CD4-positive, CD25-positive, alpha-beta regulatory T cell (primary cell): ENCODE results near the gene HTR6. TPM values are rescaled to one million over a fixed set of nuclear protein-coding genes. Genes with fewer than 3 reads are reported as not detected.

ENCODE experiments used
- ATAC-seq, 2 donors: fragments of 150-1000 bp; cut with Tn5 transposase; one replicate each; pipeline ENCODE4 v1.10.0; 2021; ENCODE audit warnings: low read depth in 2 of 2, moderate number of reproducible peaks in 2 of 2, moderate library complexity in 1 of 2
- DNase-seq, 3 donors: peaks; one replicate each; pipeline versions ENCODE4 v3.0.0 to v3.0.0-alpha.2; 2012 to 2022; ENCODE audit warnings: mixed read lengths in 1 of 3
- H3K27ac ChIP-seq: one replicate; pipeline ENCODE4 v1.7.0; 2013; ENCODE audit warnings: mild to moderate bottlenecking, low read length; ENCODE audit not compliant: insufficient read depth, poor library complexity, severe bottlenecking
- H3K27me3 ChIP-seq: one replicate; pipeline ENCODE4 v1.7.0; 2013; ENCODE audit warnings: low read length; ENCODE audit not compliant: control insufficient read depth, insufficient read depth
- H3K36me3 ChIP-seq: one replicate; pipeline ENCODE4 v1.7.0; 2013; ENCODE audit warnings: mild to moderate bottlenecking, low read length, moderate library complexity; ENCODE audit not compliant: control insufficient read depth, insufficient read depth
- H3K4me1 ChIP-seq: 2 replicates; pipeline ENCODE4 v1.7.0; 2013; ENCODE audit warnings: mild to moderate bottlenecking, low read length; ENCODE audit not compliant: insufficient read depth, control insufficient read depth, poor library complexity, severe bottlenecking
- H3K4me3 ChIP-seq: one replicate; pipeline ENCODE4 v1.7.0; 2013; ENCODE audit warnings: low read depth, mild to moderate bottlenecking, low read length, moderate library complexity
- H3K9me3 ChIP-seq, 2 experiments: 1 replicate in 1 of 2; 2 replicates in 1 of 2; pipeline ENCODE4 v1.7.0; 2013; ENCODE audit warnings: low read length in 2 of 2, mild to moderate bottlenecking in 1 of 2, moderate library complexity in 1 of 2; ENCODE audit not compliant: control insufficient read depth in 2 of 2
- H3K27ac Mint-ChIP-seq, 3 donors: one replicate each; pipeline ENCODE4 v1.8.0; 2020 to 2022; ENCODE audit warnings: mild to moderate bottlenecking in 3 of 3, mixed read lengths in 3 of 3, moderate library complexity in 2 of 3
- H3K27me3 Mint-ChIP-seq: one replicate; pipeline ENCODE4 v1.8.0; 2022; ENCODE audit warnings: mild to moderate bottlenecking, mixed read lengths
- H3K36me3 Mint-ChIP-seq: one replicate; pipeline ENCODE4 v1.8.0; 2020; ENCODE audit warnings: mixed read lengths
- H3K4me1 Mint-ChIP-seq, 4 donors: one replicate each; pipeline ENCODE4 v1.8.0; 2020 to 2022; ENCODE audit warnings: mixed read lengths in 4 of 4, mild to moderate bottlenecking in 1 of 4
- H3K4me3 Mint-ChIP-seq, 4 donors: one replicate each; pipeline ENCODE4 v1.8.0; 2020 to 2022; ENCODE audit warnings: mild to moderate bottlenecking in 4 of 4, mixed read lengths in 4 of 4, moderate library complexity in 3 of 4
- H3K9me3 Mint-ChIP-seq, 7 donors: one replicate each; pipeline ENCODE4 v1.8.0; 2020 to 2022; ENCODE audit warnings: mixed read lengths in 7 of 7, mild to moderate bottlenecking in 3 of 7, moderate library complexity in 2 of 7
- polyA plus RNA-seq, 4 donors: library from polyadenylated mRNA; unstranded; fragments of 300-500 nt; fragmentation: Illumina TruSeq; gene quantifications; one replicate each; pipeline ENCODE4 v1.2.3, GENCODE V29; 2021
- total RNA-seq: library from RNA; stranded (reverse); gene quantifications from one replicate; pipeline ENCODE4 v1.2.3, GENCODE V29; 2022

HTR6 gene
- total and polyA plus RNA-seq, 5 donors from 2014 or later: 0.15 to 0.31 (median 0.19) TPM; not detected in 2

GRCh38 chr1:19661721-19662228 lies 2.9 kb upstream of the HTR6 start:
- H3K4me3 ChIP-seq: no peak overlapping the region
- Mint-ChIP-seq H3K27ac (peak overlapping the region in 1 of 3 donors; percentile 79), H3K27me3 (peaks cover 58% of the 10 kb centered on the region), H3K4me1 (peaks cover 12 to 35% (median 22%) of the 10 kb centered on the region in 4 donors), H3K36me3 (no peaks in the 10 kb centered on the region), H3K4me3 (peak overlapping the region in 2 of 4 donors; percentile 25 to 54), H3K9me3 (no peaks in the 10 kb centered on the region)
- H3K9me3 ChIP-seq: no peaks in the 10 kb centered on the region
- no peak overlapping the region for H3K27ac ChIP-seq
- DNase-seq: peak in 2 of 3 donors; percentile 54 to 68
- H3K36me3 ChIP-seq: no peaks in the 10 kb centered on the region
- peak in 1 of 2 donors; percentile 35 for ATAC-seq
- H3K27me3 ChIP-seq: peaks cover 6% of the 10 kb centered on the region
- H3K4me1 ChIP-seq: peaks cover 20% of the 10 kb centered on the region

GRCh38 chr1:19662313-19662712 lies 2.4 kb upstream of the HTR6 start:
- H3K36me3 ChIP-seq: no peaks in the 10 kb centered on the region
- peaks cover 14 to 40% (median 24%) of the 10 kb centered on the region in 4 donors for H3K4me1 Mint-ChIP-seq
- DNase-seq (no peak), ATAC-seq (no peak)
- H3K9me3 Mint-ChIP-seq: no peaks in the 10 kb centered on the region
- H3K9me3 ChIP-seq: no peaks in the 10 kb centered on the region
- peak overlapping the region in 1 of 3 donors; percentile 79 for H3K27ac Mint-ChIP-seq
- H3K36me3 Mint-ChIP-seq: no peaks in the 10 kb centered on the region
- H3K4me3 ChIP-seq: no peak overlapping the region
- peaks cover 20% of the 10 kb centered on the region for H3K4me1 ChIP-seq
- H3K27me3 ChIP-seq: peaks cover 6% of the 10 kb centered on the region
- H3K4me3 Mint-ChIP-seq: peak overlapping the region in 1 of 4 donors; percentile 25
- peaks cover 63% of the 10 kb centered on the region for H3K27me3 Mint-ChIP-seq
- H3K27ac ChIP-seq: no peak overlapping the region

GRCh38 chr1:19665186-19665495 lies 466 bp downstream of the HTR6 start:
- Histone ChIP-seq H3K4me3 (no peak overlapping the region), H3K27me3 (peaks cover 6% of the 10 kb centered on the region), H3K36me3 (no peaks in the 10 kb centered on the region), H3K27ac (no peak overlapping the region), H3K4me1 (peaks cover 16% of the 10 kb centered on the region), H3K9me3 (no peaks in the 10 kb centered on the region)
- no peak for ATAC-seq
- no peak overlapping the region for H3K27ac Mint-ChIP-seq
- no peaks in the 10 kb centered on the region for H3K9me3 Mint-ChIP-seq
- no peak for DNase-seq
- H3K36me3 Mint-ChIP-seq: no peaks in the 10 kb centered on the region
- H3K4me1 Mint-ChIP-seq: peaks cover 9 to 34% (median 19%) of the 10 kb centered on the region in 4 donors
- H3K27me3 Mint-ChIP-seq: peaks cover 66% of the 10 kb centered on the region
- H3K4me3 Mint-ChIP-seq: peak overlapping the region in 3 of 4 donors; percentile 30 to 93 (median 48)

GRCh38 chr1:19665496-19666465 lies 1.1 kb downstream of the HTR6 start:
- no peak overlapping the region for H3K27ac Mint-ChIP-seq
- no peak for DNase-seq
- ATAC-seq: peak in 1 of 2 donors; percentile 19
- no peaks in the 10 kb centered on the region for H3K9me3 ChIP-seq
- no peaks in the 10 kb centered on the region for H3K36me3 ChIP-seq
- no peaks in the 10 kb centered on the region for H3K36me3 Mint-ChIP-seq
- peaks cover 62% of the 10 kb centered on the region for H3K27me3 Mint-ChIP-seq
- H3K4me3 ChIP-seq: no peak overlapping the region
- H3K27ac ChIP-seq: no peak overlapping the region
- H3K9me3 Mint-ChIP-seq: no peaks in the 10 kb centered on the region
- H3K4me1 ChIP-seq: peaks cover 16% of the 10 kb centered on the region
- H3K27me3 ChIP-seq: peaks cover 6% of the 10 kb centered on the region
- peak overlapping the region; percentile 71 to 93 (median 74) for H3K4me3 Mint-ChIP-seq
- H3K4me1 Mint-ChIP-seq: peaks cover 9 to 34% (median 18%) of the 10 kb centered on the region in 4 donors

GRCh38 chr1:19668888-19669287 lies 4.2 kb downstream of the HTR6 start:
- H3K4me1 Mint-ChIP-seq: peaks cover 3 to 18% (median 12%) of the 10 kb centered on the region in 4 donors
- ATAC-seq (no peak), DNase-seq (no peak)
- Histone ChIP-seq H3K27me3 (peaks cover 5% of the 10 kb centered on the region), H3K4me3 (no peak overlapping the region), H3K27ac (no peak overlapping the region), H3K36me3 (no peaks in the 10 kb centered on the region), H3K4me1 (peaks cover 16% of the 10 kb centered on the region), H3K9me3 (no peaks in the 10 kb centered on the region)
- no peaks in the 10 kb centered on the region for H3K36me3 Mint-ChIP-seq
- no peak overlapping the region for H3K27ac Mint-ChIP-seq
- no peaks in the 10 kb centered on the region for H3K9me3 Mint-ChIP-seq
- H3K27me3 Mint-ChIP-seq: peaks cover 56% of the 10 kb centered on the region
- H3K4me3 Mint-ChIP-seq: peak overlapping the region in 1 of 4 donors; percentile 50

- Histone ChIP-seq H3K27ac (no peak overlapping the region), H3K4me1 (no peaks in the 10 kb centered on the region), H3K4me3 (no peak overlapping the region), H3K9me3 (no peaks in the 10 kb centered on the region), H3K27me3 (no peaks in the 10 kb centered on the region), H3K36me3 (no peaks in the 10 kb centered on the region)
- Mint-ChIP-seq H3K9me3 (no peaks in the 10 kb centered on the region), H3K36me3 (no peaks in the 10 kb centered on the region), H3K27ac (no peak overlapping the region), H3K4me1 (peaks cover 0 to 14% (median 8%) of the 10 kb centered on the region in 4 donors), H3K4me3 (peak overlapping the region in 1 of 4 donors; percentile 1), H3K27me3 (peaks cover 50% of the 10 kb centered on the region)
- ATAC-seq (no peak), DNase-seq (no peak)
These were observed 6.1 kb downstream of the HTR6 start for GRCh38 chr1:19670787-19671186.

GRCh38 chr1:19672237-19672636 lies 7.6 kb downstream of the HTR6 start:
- no peak overlapping the region for H3K4me3 Mint-ChIP-seq
- no peaks in the 10 kb centered on the region for H3K9me3 ChIP-seq
- no peaks in the 10 kb centered on the region for H3K9me3 Mint-ChIP-seq
- H3K4me3 ChIP-seq: no peak overlapping the region
- H3K4me1 ChIP-seq: no peaks in the 10 kb centered on the region
- no peaks in the 10 kb centered on the region for H3K36me3 ChIP-seq
- ATAC-seq (no peak), DNase-seq (no peak)
- H3K27ac Mint-ChIP-seq: peak overlapping the region in 1 of 3 donors; percentile 66
- no peaks in the 10 kb centered on the region for H3K36me3 Mint-ChIP-seq
- peaks cover 45% of the 10 kb centered on the region for H3K27me3 Mint-ChIP-seq
- H3K27ac ChIP-seq: no peak overlapping the region
- peaks cover 0 to under 1% (median 0%) of the 10 kb centered on the region in 4 donors for H3K4me1 Mint-ChIP-seq
- H3K27me3 ChIP-seq: no peaks in the 10 kb centered on the region
